ENCODE measurements around the gene ALDOC. TPM values are rescaled to one million over a fixed set of nuclear protein-coding genes. Genes with fewer than 3 reads are reported as not detected.

ALDOC gene
- total and polyA plus RNA-seq, 10 of the 15 experiments (the other 5 are each of a cell fraction or from before 2014, with no cell fraction given), result 16.0 to 268 (median 78.2) TPM

DNA sequence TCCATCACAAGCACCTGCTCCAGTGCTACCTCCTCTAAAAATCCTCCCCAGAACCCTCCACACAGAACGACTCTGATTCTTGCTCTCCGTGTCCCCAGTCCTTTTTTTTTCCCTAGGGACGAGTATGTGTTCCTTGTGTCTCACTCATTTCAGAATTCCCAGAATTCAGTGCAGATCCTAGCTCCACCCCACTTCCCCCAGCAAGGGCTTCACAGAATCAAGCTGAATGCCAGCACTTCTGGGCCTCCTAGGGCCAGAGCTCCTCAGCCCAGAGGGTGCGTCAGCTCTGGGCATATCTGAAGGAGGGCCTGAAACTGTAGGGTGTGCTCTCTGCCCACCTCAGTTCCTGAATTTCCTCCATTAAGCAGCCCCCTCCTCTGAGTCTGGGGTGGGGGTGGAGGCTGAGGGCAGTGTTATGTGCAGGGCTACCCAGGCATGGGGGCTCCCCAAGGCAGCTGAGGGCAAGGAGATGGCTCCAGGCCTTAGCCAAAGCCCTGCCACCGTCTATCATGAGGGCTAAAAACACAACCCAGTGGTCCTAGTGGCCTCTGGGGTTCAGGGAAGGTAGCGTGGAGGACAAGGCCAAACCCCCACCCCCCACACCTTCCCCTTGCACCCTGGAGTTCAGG is 30.8 kb downstream of the ALDOC start (continued):
- no peak for TF ChIP-seq RELB (IDR thresholded peaks at IDR 0.05; ENCODE audit: low read depth)
- TF ChIP-seq RAD21 (IDR thresholded peaks at IDR 0.05; ENCODE audit: insufficient read depth, low read depth, low read length), result no peak
- TF ChIP-seq SP1 (IDR thresholded peaks at IDR 0.05; ENCODE audit: low read depth, low read length), result no peak
- TF ChIP-seq NFIC (IDR thresholded peaks at IDR 0.05; ENCODE audit: low read depth, low read length), result no peak
- TF ChIP-seq, protein P1, sequence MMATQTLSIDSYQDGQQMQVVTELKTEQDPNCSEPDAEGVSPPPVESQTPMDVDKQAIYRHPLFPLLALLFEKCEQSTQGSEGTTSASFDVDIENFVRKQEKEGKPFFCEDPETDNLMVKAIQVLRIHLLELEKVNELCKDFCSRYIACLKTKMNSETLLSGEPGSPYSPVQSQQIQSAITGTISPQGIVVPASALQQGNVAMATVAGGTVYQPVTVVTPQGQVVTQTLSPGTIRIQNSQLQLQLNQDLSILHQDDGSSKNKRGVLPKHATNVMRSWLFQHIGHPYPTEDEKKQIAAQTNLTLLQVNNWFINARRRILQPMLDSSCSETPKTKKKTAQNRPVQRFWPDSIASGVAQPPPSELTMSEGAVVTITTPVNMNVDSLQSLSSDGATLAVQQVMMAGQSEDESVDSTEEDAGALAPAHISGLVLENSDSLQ (IDR thresholded peaks at IDR 0.05), result no peak
- TF ChIP-seq, protein P2, sequence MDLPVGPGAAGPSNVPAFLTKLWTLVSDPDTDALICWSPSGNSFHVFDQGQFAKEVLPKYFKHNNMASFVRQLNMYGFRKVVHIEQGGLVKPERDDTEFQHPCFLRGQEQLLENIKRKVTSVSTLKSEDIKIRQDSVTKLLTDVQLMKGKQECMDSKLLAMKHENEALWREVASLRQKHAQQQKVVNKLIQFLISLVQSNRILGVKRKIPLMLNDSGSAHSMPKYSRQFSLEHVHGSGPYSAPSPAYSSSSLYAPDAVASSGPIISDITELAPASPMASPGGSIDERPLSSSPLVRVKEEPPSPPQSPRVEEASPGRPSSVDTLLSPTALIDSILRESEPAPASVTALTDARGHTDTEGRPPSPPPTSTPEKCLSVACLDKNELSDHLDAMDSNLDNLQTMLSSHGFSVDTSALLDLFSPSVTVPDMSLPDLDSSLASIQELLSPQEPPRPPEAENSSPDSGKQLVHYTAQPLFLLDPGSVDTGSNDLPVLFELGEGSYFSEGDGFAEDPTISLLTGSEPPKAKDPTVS (IDR thresholded peaks at IDR 0.05; ENCODE audit: low read depth, low read length), result no peak
- TF ChIP-seq CREB1 (IDR thresholded peaks at IDR 0.05; ENCODE audit: low read depth), result no peak
- TF ChIP-seq ZNF622 (IDR thresholded peaks at IDR 0.05), result no peak
- TF ChIP-seq CHD4 (IDR thresholded peaks at IDR 0.05), result no peak
